AG04449 (cell line): ENCODE results near the gene DYNAP.
A peak's percentile ranks its signal among the peaks of the same experiment; 100 is the strongest.

Experiments used
- CTCF ChIA-PET: fragments of 350-600 bp; formaldehyde crosslinking; extraction: SDS; loops from one replicate; lab custom pipeline; 2021; ENCODE audit warnings: antibody characterized with exemption; lab: Yijun Ruan, JAX
- POLR2A ChIA-PET: fragments of 400-600, 350-600 bp; formaldehyde crosslinking; extraction: SDS; loops from one replicate; lab custom pipeline; 2020; ENCODE audit warnings: antibody characterized with exemption, inconsistent platforms; lab: Yijun Ruan, JAX
- DNase-seq: peaks from one replicate; pipeline ENCODE4 v3.0.0-alpha.2; 2010; ENCODE audit warnings: low read depth, low spot score
- H3K4me3 ChIP-seq: 2 replicates; pipeline ENCODE4 v1.5.1; 2011; ENCODE audit warnings: low read depth, mild to moderate bottlenecking, control low read depth, low read length
- CTCF ChIP-seq: IDR thresholded peaks from one replicate; pipeline ENCODE4 v1.5.1; 2011; ENCODE audit warnings: mild to moderate bottlenecking, moderate library complexity, low read length, control low read depth, inconsistent platforms; ENCODE audit not compliant: insufficient read depth; ENCODE audit errors: missing control alignments

The DYNAP gene

GRCh38 chr18:54622084-54622483 lies 31.0 kb downstream of the DYNAP start:
- TF ChIP-seq CTCF, result no peak
- POLR2A ChIA-PET, result no interaction called here
- DNase-seq, result no peak
- CTCF ChIA-PET, result no interaction called here
- no peak overlapping the region for H3K4me3 ChIP-seq

- ChIA-PET POLR2A (no interaction called here), CTCF (no interaction called here)
- TF ChIP-seq CTCF, result no peak
These were observed 35.7 kb downstream of the DYNAP start for GRCh38 chr18:54626779-54627178.

GRCh38 chr18:54630963-54631362 lies 39.9 kb downstream of the DYNAP start:
- CTCF ChIA-PET, result interaction anchor here (0.5 kb wide), 1 partner anchor 103 kb away, joined by 3 read pairs; no protein-coding TSS in a partner anchor
- no peak overlapping the region for H3K4me3 ChIP-seq
- DNase-seq, result no peak
- POLR2A ChIA-PET, result no interaction called here
- no peak for TF ChIP-seq CTCF

More at GRCh38 chr18:54626779-54627178, 35.7 kb downstream of the DYNAP start:
- no peak overlapping the region for H3K4me3 ChIP-seq
- no peak for DNase-seq

GRCh38 chr18:54636217-54636616 lies 45.2 kb downstream of the DYNAP start:
- ChIA-PET CTCF (no interaction called here), POLR2A (no interaction called here)
- TF ChIP-seq CTCF, result no peak
- H3K4me3 ChIP-seq, result no peak overlapping the region
- no peak for DNase-seq

GRCh38 chr18:54641734-54642133 lies 50.7 kb downstream of the DYNAP start:
- no peak for TF ChIP-seq CTCF
- no peak overlapping the region for H3K4me3 ChIP-seq
- ChIA-PET CTCF (interaction anchor here (1.9 kb wide), 1 partner anchor 30 kb away, joined by 7 read pairs; no protein-coding TSS in a partner anchor), POLR2A (no interaction called here)
- no peak for DNase-seq

GRCh38 chr18:54647176-54647575 lies 56.1 kb downstream of the DYNAP start:
- no peak overlapping the region for H3K4me3 ChIP-seq
- ChIA-PET CTCF (interaction anchor here (1.1 kb wide), 1 partner anchor 206 kb away, joined by 4 read pairs; no protein-coding TSS in a partner anchor), POLR2A (no interaction called here)
- DNase-seq, result no peak
- peak; percentile 7 for TF ChIP-seq CTCF
